ENCODE data around the gene IL5RA. TPM values are rescaled to one million over a fixed set of nuclear protein-coding genes. Genes with fewer than 3 reads are reported as not detected.

IL5RA gene
- total and polyA plus RNA-seq, 9 of the 15 experiments (the other 6 are each of a cell fraction or from before 2014, with no cell fraction given): 0.07 to 0.28 (median 0.14) TPM; not detected in 4

DNA sequence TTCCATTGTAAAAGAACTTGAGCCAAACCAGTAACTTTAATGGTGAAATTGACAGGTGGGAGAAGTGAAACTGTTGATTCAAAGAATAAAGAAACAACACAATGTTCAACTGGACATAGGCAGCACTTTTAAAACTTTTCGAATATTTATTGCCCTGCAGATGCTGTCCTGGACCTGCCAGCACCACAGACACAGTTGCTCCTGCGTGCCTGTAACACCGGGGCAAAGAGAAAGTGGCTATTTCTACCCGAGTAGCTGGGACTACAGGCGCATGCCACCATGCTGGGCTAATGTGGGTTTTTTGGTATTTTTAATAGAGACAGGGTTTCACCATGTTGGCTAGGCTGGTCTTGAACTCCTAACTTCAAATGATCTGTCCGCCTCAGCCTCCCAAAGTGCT lies 7.4 kb downstream of the IL5RA start (continued):
- no peak for TF ChIP-seq TSHZ1 (CRISPR knock-in tag; IDR thresholded peaks at IDR 0.05)
- no peak for TF ChIP-seq NFXL1 (CRISPR knock-in tag; IDR thresholded peaks at IDR 0.05)
- no peak for TF ChIP-seq GTF2E2 (tag; IDR thresholded peaks at IDR 0.05)
- no peak for TF ChIP-seq ZFP36 (IDR thresholded peaks at IDR 0.05; ENCODE audit: low read depth, low read length, partially characterized antibody)
- TF ChIP-seq ZNF644 (tag; IDR thresholded peaks at IDR 0.05; ENCODE audit: low read depth): no peak
- TF ChIP-seq BRD4 (IDR thresholded peaks at IDR 0.05): no peak
- TF ChIP-seq SNAPC5 (CRISPR knock-in tag; IDR thresholded peaks at IDR 0.05): no peak
- no peak for TF ChIP-seq TAL1 (IDR thresholded peaks at IDR 0.05)

All from K562 (cell line).